LNCaP clone FGC (cell line): ENCODE measurements around the gene MAP3K3.

Experiments
- DNase-seq: peaks from one replicate; pipeline ENCODE4 v3.0.0-alpha.2; 2011; ENCODE audit warnings: low read depth
- H3K4me3 ChIP-seq: 2 replicates; pipeline ENCODE4 v1.5.1; 2011; ENCODE audit warnings: mild to moderate bottlenecking, low read depth, low read length, control low read depth
- TF ChIP-seq, protein P1 (sequence below): IDR thresholded peaks from 2 replicates; pipeline ENCODE4 v1.5.1; 2012; ENCODE audit warnings: mild to moderate bottlenecking; ENCODE audit not compliant: control insufficient read depth, insufficient read depth; ENCODE audit errors: extremely low read depth

Gene MAP3K3

GRCh38 chr17:63659850-63660249, 37.6 kb downstream of the MAP3K3 start:
- peak; percentile 85 for DNase-seq
- H3K4me3 ChIP-seq, result no peak overlapping the region
- TF ChIP-seq, protein P1, sequence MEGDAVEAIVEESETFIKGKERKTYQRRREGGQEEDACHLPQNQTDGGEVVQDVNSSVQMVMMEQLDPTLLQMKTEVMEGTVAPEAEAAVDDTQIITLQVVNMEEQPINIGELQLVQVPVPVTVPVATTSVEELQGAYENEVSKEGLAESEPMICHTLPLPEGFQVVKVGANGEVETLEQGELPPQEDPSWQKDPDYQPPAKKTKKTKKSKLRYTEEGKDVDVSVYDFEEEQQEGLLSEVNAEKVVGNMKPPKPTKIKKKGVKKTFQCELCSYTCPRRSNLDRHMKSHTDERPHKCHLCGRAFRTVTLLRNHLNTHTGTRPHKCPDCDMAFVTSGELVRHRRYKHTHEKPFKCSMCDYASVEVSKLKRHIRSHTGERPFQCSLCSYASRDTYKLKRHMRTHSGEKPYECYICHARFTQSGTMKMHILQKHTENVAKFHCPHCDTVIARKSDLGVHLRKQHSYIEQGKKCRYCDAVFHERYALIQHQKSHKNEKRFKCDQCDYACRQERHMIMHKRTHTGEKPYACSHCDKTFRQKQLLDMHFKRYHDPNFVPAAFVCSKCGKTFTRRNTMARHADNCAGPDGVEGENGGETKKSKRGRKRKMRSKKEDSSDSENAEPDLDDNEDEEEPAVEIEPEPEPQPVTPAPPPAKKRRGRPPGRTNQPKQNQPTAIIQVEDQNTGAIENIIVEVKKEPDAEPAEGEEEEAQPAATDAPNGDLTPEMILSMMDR, result no peak

DNA sequence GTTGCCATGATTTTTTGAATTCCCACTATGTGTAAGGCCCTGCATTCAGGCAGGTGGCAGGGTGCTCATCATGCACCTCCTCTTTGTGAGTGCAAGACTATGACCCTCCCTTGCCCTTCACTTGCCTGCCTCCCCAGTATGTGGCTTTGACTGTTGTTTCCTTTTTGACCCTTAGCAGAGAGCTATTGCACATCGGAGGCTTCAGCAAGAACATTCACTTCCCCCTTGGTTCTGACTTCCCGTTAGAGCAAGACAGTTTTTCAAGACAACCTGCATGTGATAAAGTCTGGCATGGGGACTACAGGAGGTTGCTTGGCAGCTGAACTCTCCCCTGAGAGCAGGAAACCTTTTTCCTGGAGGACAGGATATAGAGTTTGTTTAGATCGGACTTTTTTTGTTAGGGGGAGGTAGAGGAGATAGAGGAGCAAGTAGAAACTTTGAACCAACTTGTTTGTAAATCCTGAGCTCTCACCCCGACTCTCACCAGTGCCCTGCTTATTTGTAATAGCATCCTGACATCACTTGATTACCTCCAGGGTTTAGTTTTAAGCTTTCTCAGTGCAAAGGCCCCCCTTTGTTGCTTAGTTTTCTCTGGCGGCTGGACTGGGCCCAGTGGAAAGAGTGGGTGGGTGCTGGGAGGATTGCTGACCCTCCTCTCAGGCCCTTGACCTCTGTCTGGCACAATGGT, 43.5 kb downstream of the MAP3K3 start:
- no peak for DNase-seq
- TF ChIP-seq, protein P1, result no peak
- H3K4me3 ChIP-seq, result no peak overlapping the region

- TF ChIP-seq, protein P1, result no peak
- DNase-seq, result no peak
- H3K4me3 ChIP-seq, result no peak overlapping the region
Observed at GRCh38 chr17:63672856-63673255, 50.6 kb downstream of the MAP3K3 start.

DNA sequence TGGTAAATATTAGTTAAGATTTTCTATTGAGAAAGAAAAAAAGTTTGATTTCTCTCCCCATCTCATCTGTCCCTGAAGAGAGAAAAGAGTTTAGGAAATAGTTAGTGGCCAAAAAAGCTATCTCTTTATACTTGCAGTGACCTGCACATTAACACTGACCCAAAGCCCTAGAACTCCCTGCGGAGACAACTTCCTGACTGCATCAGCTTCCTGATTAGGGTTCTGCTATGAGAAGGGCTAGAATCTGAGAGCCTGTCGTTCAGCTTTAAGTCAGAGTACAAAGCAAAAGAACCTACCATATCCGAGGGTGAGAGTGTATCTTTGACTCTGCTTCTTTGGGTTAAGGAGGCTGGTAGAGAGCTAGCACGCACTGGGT, 53.0 kb downstream of the MAP3K3 start:
- TF ChIP-seq, protein P1, result no peak
- H3K4me3 ChIP-seq, result 0 out of 2 replicates have a peak overlapping the region, but pooled peaks have one; percentile 27
- no peak for DNase-seq

- peak; percentile 91 for DNase-seq
- TF ChIP-seq, protein P1, result no peak
- H3K4me3 ChIP-seq, result peak overlapping the region; percentile 27
Observed at GRCh38 chr17:63675607-63676546, 53.7 kb downstream of the MAP3K3 start.

DNA sequence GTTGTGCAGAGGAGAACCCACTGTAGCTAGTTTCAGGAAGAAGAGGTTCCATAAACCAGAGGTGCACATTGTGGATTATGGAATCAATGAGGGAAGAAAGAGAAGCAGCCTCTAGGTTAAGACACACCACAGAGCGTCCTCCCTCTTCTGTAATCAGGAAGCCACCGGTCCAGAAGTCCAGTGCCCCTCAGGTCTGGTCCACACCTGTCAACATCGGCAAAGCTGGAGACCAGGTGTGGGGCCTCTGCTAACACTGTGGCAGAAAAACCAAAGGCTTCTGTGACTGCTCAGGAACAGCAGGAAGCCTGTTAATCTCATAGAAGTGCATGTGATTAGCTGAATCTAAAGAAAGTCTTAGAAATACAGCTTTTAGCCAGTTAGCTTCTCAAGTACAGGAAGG, 54.4 kb downstream of the MAP3K3 start:
- no peak overlapping the region for H3K4me3 ChIP-seq
- TF ChIP-seq, protein P1, result no peak
- no peak for DNase-seq
